Caco-2 (cell line): ENCODE measurements around the gene HNF1A. TPM values are rescaled to one million over a fixed set of nuclear protein-coding genes. Genes with fewer than 3 reads are reported as not detected.
A peak's percentile ranks its signal among the peaks of the same experiment; 100 is the strongest.

Experiments used
- Bru-seq: library from RNA; stranded (reverse); fragments of 400-500 nt; gene quantifications from one replicate; lab custom pipeline; 2021; lab: Mats Ljungman, UMichigan
- BruChase-seq, 2 experiments: library from RNA; stranded (reverse); fragments of 400-500 nt; gene quantifications; one replicate each; lab custom pipeline; 2021; lab: Mats Ljungman, UMichigan
- BruUV-seq: library from RNA; stranded (reverse); fragments of 400-500 nt; replicated peaks from 2 replicates; lab custom pipeline; 2021; lab: Mats Ljungman, UMichigan
- CTCF ChIA-PET: fragments of 300-600 bp; sonication (Branson Sonifier 250); formaldehyde crosslinking; loops from one replicate; lab custom pipeline; 2022; ENCODE audit warnings: antibody characterized with exemption; lab: Charles Lee
- POLR2A ChIA-PET: fragments of 300-600 bp; sonication (Branson Sonifier 250); formaldehyde crosslinking; loops from one replicate; lab custom pipeline; 2022; ENCODE audit warnings: antibody characterized with exemption; lab: Charles Lee
- DNase-seq, 2 experiments: peaks; one replicate each; pipeline versions ENCODE4 v3.0.0 to v3.0.0-alpha.2; 2020 to 2022
- H3K27me3 ChIP-seq: replicated peaks from 2 replicates; pipeline ENCODE4 v1.6.0; 2011; ENCODE audit warnings: low read length; ENCODE audit not compliant: control insufficient read depth, insufficient read depth
- H3K36me3 ChIP-seq: 2 replicates; pipeline ENCODE4 v1.5.1; 2011; ENCODE audit warnings: low read length; ENCODE audit not compliant: control insufficient read depth, insufficient read depth
- H3K4me1 ChIP-seq: fragments of 250-450 bp; sonication (Bioruptor Pico); 2 replicates; pipeline ENCODE4 v1.5.1; 2020; ENCODE audit warnings: mild to moderate bottlenecking
- H3K4me3 ChIP-seq: 2 replicates; pipeline ENCODE4 v1.5.1; 2011; ENCODE audit warnings: low read depth, mild to moderate bottlenecking, control low read depth, low read length
- H3K9me3 ChIP-seq: fragments of 250-450 bp; sonication (Bioruptor Pico); 2 replicates; pipeline ENCODE4 v1.5.1; 2020; ENCODE audit warnings: mild to moderate bottlenecking, moderate library complexity
- H3K27ac Mint-ChIP-seq: one replicate; pipeline ENCODE4 v1.8.0; 2022; ENCODE audit warnings: mixed read lengths; ENCODE audit not compliant: unreplicated experiment
- H3K27me3 Mint-ChIP-seq: one replicate; pipeline ENCODE4 v1.8.0; 2022; ENCODE audit warnings: mixed read lengths; ENCODE audit not compliant: insufficient read depth, unreplicated experiment
- H3K36me3 Mint-ChIP-seq: one replicate; pipeline ENCODE4 v1.8.0; 2022; ENCODE audit warnings: mild to moderate bottlenecking, mixed read lengths; ENCODE audit not compliant: insufficient read depth, unreplicated experiment
- H3K4me1 Mint-ChIP-seq: one replicate; pipeline ENCODE4 v1.8.0; 2022; ENCODE audit warnings: low read depth, mixed read lengths; ENCODE audit not compliant: unreplicated experiment
- H3K4me3 Mint-ChIP-seq: one replicate; pipeline ENCODE4 v1.8.0; 2022; ENCODE audit warnings: mild to moderate bottlenecking, moderate library complexity, mixed read lengths; ENCODE audit not compliant: unreplicated experiment
- H3K9me3 Mint-ChIP-seq: one replicate; pipeline ENCODE4 v1.8.0; 2022; ENCODE audit warnings: mixed read lengths; ENCODE audit not compliant: unreplicated experiment
- CTCF ChIP-seq, 2 experiments: fragments of 200-600 bp in 1 of 2; IDR thresholded peaks; 1 replicate in 1 of 2; 2 replicates in 1 of 2; pipeline versions ENCODE4 v1.5.1 to v1.8.0; 2011 to 2022; ENCODE audit warnings: antibody characterized with exemption in 1 of 2, control low read depth in 1 of 2, inconsistent platforms in 1 of 2, low read depth in 1 of 2, low read length in 1 of 2, mild to moderate bottlenecking in 1 of 2, moderate library complexity in 1 of 2; ENCODE audit not compliant: insufficient read depth in 1 of 2, severe bottlenecking in 1 of 2, unreplicated experiment in 1 of 2
- intact Hi-C: fragments of 100-400 bp; cut with micrococcal nuclease; formaldehyde crosslinking; loops from one replicate; pipeline ENCODE4 v1.10.0; 2022; ENCODE audit not compliant: unreplicated experiment
- long read RNA-seq: library from polyadenylated mRNA; stranded (forward); transcript quantifications from one replicate; pipeline ENCODE4 v2.0.0, GENCODE V29; 2022
- total RNA-seq: library from RNA; stranded (reverse); gene quantifications from 2 replicates; pipeline ENCODE4 v1.2.3, GENCODE V29; 2022

HNF1A gene
- total RNA-seq (37.1 and 41.2 TPM in 2 replicates), Bru-seq, nascent RNA (percentile 84 among the genes with signal in this experiment), BruChase-seq, experiment 1, labeled RNA remaining after a 2-hour chase (percentile 78 among the genes with signal in this experiment), BruChase-seq, experiment 2, labeled RNA remaining after a 6-hour chase (percentile 73 among the genes with signal in this experiment)
- long read RNA-seq, transcript HNF1A-201 (10 exons, 3,442 nt), result major isoform, 18 of 62 reads
- long read RNA-seq, partial matches to known transcripts, result 17 of 62 reads
- long read RNA-seq, other reads (novel, unspliced or antisense), result 26 of 62 reads

GRCh38 chr12:120978296-120979219 lies at the start of gene HNF1A:
Gene HNF1A, plus strand, starts transcription at chr12:120978543. Its CDS starts 226 bp downstream, at chr12:120978769.
- H3K9me3 ChIP-seq, result no peaks in the 10 kb centered on the region
- intact Hi-C loops, result loop anchor here (2.0 kb wide), 1 partner anchor 34 kb away; no protein-coding TSS in a partner anchor

GRCh38 chr12:120928864-120929652 lies 49.3 kb upstream of the HNF1A start:
- H3K4me1 ChIP-seq, result peaks cover 9% of the 10 kb centered on the region
- TF ChIP-seq CTCF (IDR thresholded peaks at IDR 0.05; ENCODE audit: insufficient read depth in 1 of 2, low read depth in 1 of 2, low read length in 1 of 2, severe bottlenecking in 1 of 2, unreplicated experiment in 1 of 2), result no peak
- H3K36me3 ChIP-seq, result no peaks in the 10 kb centered on the region
- Mint-ChIP-seq H3K27ac (peak overlapping the region; percentile 79), H3K9me3 (no peaks in the 10 kb centered on the region), H3K4me1 (peaks cover 15% of the 10 kb centered on the region), H3K36me3 (no peaks in the 10 kb centered on the region), H3K27me3 (no peaks in the 10 kb centered on the region), H3K4me3 (peak overlapping the region; percentile 57)
- POLR2A ChIA-PET, result interaction anchor here (0.6 kb wide), 1 partner anchor 10 kb away, joined by 3 read pairs; no protein-coding TSS in a partner anchor
- intact Hi-C loops, result no loop called here
- DNase-seq, result peak; percentile 72 to 85
- BruUV-seq, result no TSS peak
- H3K9me3 ChIP-seq, result no peaks in the 10 kb centered on the region
- no peak overlapping the region for H3K4me3 ChIP-seq
- no peaks in the 10 kb centered on the region for H3K27me3 ChIP-seq
- CTCF ChIA-PET, result no interaction called here

More at GRCh38 chr12:120978296-120979219, at the start of gene HNF1A:
- H3K9me3 Mint-ChIP-seq, result no peaks in the 10 kb centered on the region
- Histone ChIP-seq H3K27me3 (no peaks in the 10 kb centered on the region), H3K4me3 (peak within 1 kb of the TSS; percentile 87), H3K4me1 (peaks cover 49% of the 10 kb centered on the region), H3K36me3 (peaks cover 14% of the 10 kb centered on the region)
- BruUV-seq, result TSS peak; percentile 60
- H3K27ac Mint-ChIP-seq, result peak within 1 kb of the TSS; percentile 71
- peaks cover 74% of the 10 kb centered on the region for H3K36me3 Mint-ChIP-seq
- no peaks in the 10 kb centered on the region for H3K27me3 Mint-ChIP-seq
- peaks cover 30% of the 10 kb centered on the region for H3K4me1 Mint-ChIP-seq
- CTCF ChIA-PET, result interaction anchor here (0.5 to 2.1 kb wide), 9 partner anchors 26 to 801 kb away, joined by 3 to 16 read pairs (median 3); no protein-coding TSS in a partner anchor
- no peak for TF ChIP-seq CTCF (IDR thresholded peaks at IDR 0.05; ENCODE audit: insufficient read depth in 1 of 2, low read depth in 1 of 2, low read length in 1 of 2, severe bottlenecking in 1 of 2, unreplicated experiment in 1 of 2)
- H3K4me3 Mint-ChIP-seq, result peak within 1 kb of the TSS; percentile 88
- POLR2A ChIA-PET, result interaction anchor here (0.5 to 1.5 kb wide), 11 partner anchors 10 to 803 kb away, joined by 3 to 17 read pairs (median 5); partner anchors contain the start of gene POP5
- DNase-seq, result peak; percentile 83 to 93
